MM.1S (cell line): Measurements from ENCODE around the gene ADCY2.

Source experiments
- DNase-seq: peaks from one replicate; pipeline ENCODE4 v3.0.0-alpha.2; 2015
- H2AFZ ChIP-seq: fragments of 300-600 bp; sonication (generic); 2 replicates; pipeline ENCODE4 v1.6.0; 2016; ENCODE audit warnings: antibody characterized with exemption, low read length
- H3F3A ChIP-seq: fragments of 300-600 bp; sonication (generic); 2 replicates; pipeline ENCODE4 v1.6.1; 2016; ENCODE audit warnings: mild to moderate bottlenecking, antibody characterized with exemption, low read length, moderate library complexity, mixed read lengths; ENCODE audit not compliant: insufficient read depth
- H3K27ac ChIP-seq: fragments of 300-600 bp; sonication (generic); 2 replicates; pipeline ENCODE4 v1.5.1; 2016; ENCODE audit warnings: mild to moderate bottlenecking, low read length
- H3K27me3 ChIP-seq: fragments of 300-600 bp; sonication (generic); replicated peaks from 2 replicates; pipeline ENCODE4 v1.6.0; 2016; ENCODE audit warnings: low read length; ENCODE audit not compliant: insufficient read depth
- H3K36me3 ChIP-seq: fragments of 300-600 bp; sonication (generic); replicated peaks from 2 replicates; pipeline ENCODE4 v1.6.1; 2016; ENCODE audit warnings: mild to moderate bottlenecking, low read length, mixed read lengths; ENCODE audit not compliant: insufficient read depth
- H3K4me1 ChIP-seq: fragments of 300-600 bp; sonication (generic); 2 replicates; pipeline ENCODE4 v1.6.1; 2016; ENCODE audit warnings: low read length, mixed read lengths
- H3K4me2 ChIP-seq: fragments of 300-600 bp; sonication (generic); 2 replicates; pipeline ENCODE4 v1.6.0; 2016; ENCODE audit warnings: low read depth, low read length
- H3K4me3 ChIP-seq: fragments of 300-600 bp; sonication (generic); 2 replicates; pipeline ENCODE4 v1.5.1; 2016; ENCODE audit warnings: low read length, mixed read lengths
- H3K79me2 ChIP-seq: fragments of 300-600 bp; sonication (generic); 2 replicates; pipeline ENCODE4 v1.6.1; 2016; ENCODE audit warnings: mixed run types, low read length, mixed read lengths
- H3K9ac ChIP-seq: fragments of 300-600 bp; sonication (generic); 2 replicates; pipeline ENCODE4 v1.6.1; 2016; ENCODE audit warnings: low read length, mixed read lengths
- H3K9me2 ChIP-seq: fragments of 300-600 bp; sonication (generic); replicated peaks from 2 replicates; pipeline ENCODE4 v1.6.1; 2016; ENCODE audit warnings: mild to moderate bottlenecking, low read length, mixed read lengths; ENCODE audit not compliant: insufficient read depth
- H3K9me3 ChIP-seq: fragments of 300-600 bp; sonication (generic); replicated peaks from 2 replicates; pipeline ENCODE4 v1.6.1; 2016; ENCODE audit warnings: mild to moderate bottlenecking, low read length, mixed read lengths; ENCODE audit not compliant: insufficient read depth
- H4K20me1 ChIP-seq: fragments of 300-600 bp; sonication (generic); 2 replicates; pipeline ENCODE4 v1.6.1; 2016; ENCODE audit warnings: mild to moderate bottlenecking, low read length, moderate library complexity, mixed read lengths; ENCODE audit not compliant: insufficient read depth
- CTCF ChIP-seq: fragments of 300-600 bp; sonication (generic); IDR thresholded peaks from 2 replicates; pipeline ENCODE4 v1.5.1; 2016; ENCODE audit warnings: antibody characterized with exemption, low read length, mixed read lengths
- EZH2 ChIP-seq: fragments of 300-600 bp; sonication (generic); optimal IDR thresholded peaks from 2 replicates; pipeline ENCODE3; 2017; ENCODE audit warnings: low read depth, mild to moderate bottlenecking, antibody characterized with exemption, low read length, mixed read lengths
- EZH2phosphoT487 ChIP-seq: fragments of 300-600 bp; sonication (generic); IDR thresholded peaks from 2 replicates; pipeline ENCODE4 v1.6.1; 2018; ENCODE audit warnings: antibody characterized with exemption, low read length

The ADCY2 gene

DNA sequence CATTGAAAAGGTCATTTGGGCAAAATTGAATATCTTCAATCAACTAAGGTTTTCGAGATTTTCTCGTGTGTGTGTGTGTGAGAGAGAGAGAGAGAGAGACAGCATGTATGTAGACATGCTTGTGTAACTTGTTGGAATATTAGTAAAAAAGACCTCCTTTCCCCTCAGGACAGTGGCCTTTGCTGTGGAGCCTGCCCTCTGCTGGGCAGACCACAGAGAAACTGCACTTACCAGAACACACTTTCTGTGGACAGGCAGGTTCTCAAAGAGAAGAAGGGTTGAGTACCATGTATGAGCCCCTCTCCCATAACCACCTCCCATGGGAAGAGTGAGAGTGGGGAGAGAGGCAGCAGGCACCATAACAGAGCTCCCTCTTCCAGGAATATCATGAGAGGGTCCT is 409.4 kb downstream of the ADCY2 start:
- Histone ChIP-seq H4K20me1 (no peaks in the 10 kb centered on the region), H3K36me3 (no peaks in the 10 kb centered on the region), H3K9ac (no peak overlapping the region), H2AFZ (no peak overlapping the region), H3K27ac (no peak overlapping the region), H3K4me3 (no peak overlapping the region), H3K9me3 (no peaks in the 10 kb centered on the region), H3F3A (no peaks in the 10 kb centered on the region), H3K4me2 (no peak overlapping the region), H3K79me2 (no peaks in the 10 kb centered on the region), H3K4me1 (no peaks in the 10 kb centered on the region), H3K27me3 (no peaks in the 10 kb centered on the region), H3K9me2 (no peaks in the 10 kb centered on the region)
- peak; percentile 42 for DNase-seq
- TF ChIP-seq EZH2phosphoT487 (no peak), CTCF (peak; percentile 59)

GRCh38 chr5:7808998-7809397 is 413.1 kb downstream of the ADCY2 start:
- H3K36me3 ChIP-seq, result no peaks in the 10 kb centered on the region

GRCh38 chr5:7811715-7812114 is 415.8 kb downstream of the ADCY2 start:
- Histone ChIP-seq H3K9me3 (no peaks in the 10 kb centered on the region), H3K36me3 (no peaks in the 10 kb centered on the region), H3K27ac (no peak overlapping the region), H4K20me1 (no peaks in the 10 kb centered on the region), H3K9ac (no peak overlapping the region), H3K9me2 (no peaks in the 10 kb centered on the region), H3F3A (no peaks in the 10 kb centered on the region), H3K27me3 (no peaks in the 10 kb centered on the region), H3K79me2 (no peaks in the 10 kb centered on the region), H3K4me1 (peaks cover 4% of the 10 kb centered on the region; the same call in 1 of the 2 replicates), H2AFZ (peak overlapping the region; percentile 15), H3K4me2 (peak overlapping the region; percentile 38; the same call in 1 of the 2 replicates), H3K4me3 (no peak overlapping the region)
- TF ChIP-seq CTCF, result no peak
- no peak for TF ChIP-seq EZH2phosphoT487
- no peak for TF ChIP-seq EZH2
- DNase-seq, result no peak

More at GRCh38 chr5:7808998-7809397, 413.1 kb downstream of the ADCY2 start:
- Histone ChIP-seq H2AFZ (no peak overlapping the region), H3K27ac (no peak overlapping the region), H3K4me1 (peaks cover 4% of the 10 kb centered on the region; the same call in 1 of the 2 replicates), H4K20me1 (no peaks in the 10 kb centered on the region), H3K79me2 (no peaks in the 10 kb centered on the region), H3K4me2 (no peak overlapping the region), H3F3A (no peaks in the 10 kb centered on the region), H3K9me3 (no peaks in the 10 kb centered on the region), H3K9me2 (no peaks in the 10 kb centered on the region), H3K27me3 (no peaks in the 10 kb centered on the region), H3K9ac (no peak overlapping the region), H3K4me3 (no peak overlapping the region)
- TF ChIP-seq EZH2phosphoT487 (no peak), EZH2 (no peak), CTCF (no peak)
- DNase-seq, result no peak
